ENCODE results near the gene DRG2. TPM values are rescaled to one million over a fixed set of nuclear protein-coding genes. Genes with fewer than 3 reads are reported as not detected.

The DRG2 gene
- total and polyA plus RNA-seq, 2 of the 13 experiments (the other 11 are each of a cell fraction or from before 2014, with no cell fraction given) = 20.1 to 26.6 TPM

DNA sequence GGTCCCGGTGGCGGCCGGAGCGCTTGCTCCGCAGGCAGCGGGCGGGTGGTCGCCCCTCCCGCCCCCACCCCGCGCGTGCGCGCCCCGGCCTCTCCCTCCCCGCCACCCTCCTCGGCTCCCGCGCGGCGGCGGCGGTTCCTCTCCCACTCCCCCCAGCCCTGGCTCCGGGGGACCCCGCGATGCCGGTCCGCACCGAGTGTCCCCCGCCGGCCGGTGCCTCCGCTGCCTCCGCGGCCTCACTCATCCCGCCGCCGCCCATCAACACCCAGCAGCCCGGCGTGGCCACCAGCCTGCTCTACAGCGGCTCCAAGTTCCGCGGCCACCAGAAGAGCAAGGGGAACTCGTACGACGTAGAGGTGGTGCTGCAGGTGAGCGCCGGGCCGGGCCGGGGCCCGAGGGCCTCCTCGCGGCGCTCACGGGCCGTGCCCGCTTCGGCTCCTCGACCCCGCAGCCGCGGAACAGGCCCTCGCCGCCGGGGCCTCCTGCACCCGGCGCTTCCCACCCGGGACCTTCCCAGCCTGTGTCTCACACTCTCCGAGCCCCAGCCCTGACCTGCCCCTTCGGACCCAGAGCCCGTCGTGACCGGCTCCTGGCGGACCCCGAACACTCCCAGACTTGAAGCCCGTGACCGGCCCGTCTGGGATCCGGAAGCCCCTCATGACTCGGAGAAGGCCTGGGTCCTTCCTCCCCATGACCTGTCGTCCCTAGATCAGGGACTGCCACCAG is 48.0 kb upstream of the DRG2 start (continued):
- no peak for TF ChIP-seq RFX5 (IDR thresholded peaks at IDR 0.05; ENCODE audit: low read depth, low read length)
- TF ChIP-seq, protein P1, sequence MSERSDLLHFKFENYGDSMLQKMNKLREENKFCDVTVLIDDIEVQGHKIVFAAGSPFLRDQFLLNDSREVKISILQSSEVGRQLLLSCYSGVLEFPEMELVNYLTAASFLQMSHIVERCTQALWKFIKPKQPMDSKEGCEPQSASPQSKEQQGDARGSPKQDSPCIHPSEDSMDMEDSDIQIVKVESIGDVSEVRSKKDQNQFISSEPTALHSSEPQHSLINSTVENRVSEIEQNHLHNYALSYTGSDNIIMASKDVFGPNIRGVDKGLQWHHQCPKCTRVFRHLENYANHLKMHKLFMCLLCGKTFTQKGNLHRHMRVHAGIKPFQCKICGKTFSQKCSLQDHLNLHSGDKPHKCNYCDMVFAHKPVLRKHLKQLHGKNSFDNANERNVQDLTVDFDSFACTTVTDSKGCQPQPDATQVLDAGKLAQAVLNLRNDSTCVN (CRISPR knock-in tag; IDR thresholded peaks at IDR 0.05; ENCODE audit: borderline replicate concordance) = 0 out of 2 replicates have a peak, but pooled peaks have one; percentile 6
- 0 out of 2 replicates have a peak, but pooled peaks have one; percentile 54 for TF ChIP-seq MTF2 (CRISPR knock-in tag; IDR thresholded peaks at IDR 0.05; ENCODE audit: borderline replicate concordance)
- peak; percentile 40; the same call in 1 of the 2 replicates for TF ChIP-seq ZFX (CRISPR knock-in tag; IDR thresholded peaks at IDR 0.05; ENCODE audit: low read depth)
- TF ChIP-seq, protein P2, sequence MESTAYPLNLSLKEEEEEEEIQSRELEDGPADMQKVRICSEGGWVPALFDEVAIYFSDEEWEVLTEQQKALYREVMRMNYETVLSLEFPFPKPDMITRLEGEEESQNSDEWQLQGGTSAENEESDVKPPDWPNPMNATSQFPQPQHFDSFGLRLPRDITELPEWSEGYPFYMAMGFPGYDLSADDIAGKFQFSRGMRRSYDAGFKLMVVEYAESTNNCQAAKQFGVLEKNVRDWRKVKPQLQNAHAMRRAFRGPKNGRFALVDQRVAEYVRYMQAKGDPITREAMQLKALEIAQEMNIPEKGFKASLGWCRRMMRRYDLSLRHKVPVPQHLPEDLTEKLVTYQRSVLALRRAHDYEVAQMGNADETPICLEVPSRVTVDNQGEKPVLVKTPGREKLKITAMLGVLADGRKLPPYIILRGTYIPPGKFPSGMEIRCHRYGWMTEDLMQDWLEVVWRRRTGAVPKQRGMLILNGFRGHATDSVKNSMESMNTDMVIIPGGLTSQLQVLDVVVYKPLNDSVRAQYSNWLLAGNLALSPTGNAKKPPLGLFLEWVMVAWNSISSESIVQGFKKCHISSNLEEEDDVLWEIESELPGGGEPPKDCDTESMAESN (CRISPR knock-in tag; conservative IDR thresholded peaks at IDR 0.05) = peak; percentile 76
- TF ChIP-seq ZNF234 (CRISPR knock-in tag; conservative IDR thresholded peaks at IDR 0.05) = 0 out of 2 replicates have a peak, but pooled peaks have one; percentile 55
- TF ChIP-seq, protein P3, sequence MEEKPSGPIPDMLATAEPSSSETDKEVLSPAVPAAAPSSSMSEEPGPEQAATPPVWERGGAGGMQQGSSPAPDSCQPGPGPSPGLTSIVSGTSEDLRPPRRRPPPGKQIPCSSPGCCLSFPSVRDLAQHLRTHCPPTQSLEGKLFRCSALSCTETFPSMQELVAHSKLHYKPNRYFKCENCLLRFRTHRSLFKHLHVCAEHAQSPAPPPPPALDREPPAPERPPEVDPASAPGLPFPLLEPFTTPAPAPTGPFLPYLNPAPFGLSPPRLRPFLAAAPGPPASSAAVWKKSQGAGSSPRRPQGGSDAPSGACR (CRISPR knock-in tag; IDR thresholded peaks at IDR 0.05) = peak; percentile 33; the same call in 1 of the 2 replicates
- TF ChIP-seq, protein P4, sequence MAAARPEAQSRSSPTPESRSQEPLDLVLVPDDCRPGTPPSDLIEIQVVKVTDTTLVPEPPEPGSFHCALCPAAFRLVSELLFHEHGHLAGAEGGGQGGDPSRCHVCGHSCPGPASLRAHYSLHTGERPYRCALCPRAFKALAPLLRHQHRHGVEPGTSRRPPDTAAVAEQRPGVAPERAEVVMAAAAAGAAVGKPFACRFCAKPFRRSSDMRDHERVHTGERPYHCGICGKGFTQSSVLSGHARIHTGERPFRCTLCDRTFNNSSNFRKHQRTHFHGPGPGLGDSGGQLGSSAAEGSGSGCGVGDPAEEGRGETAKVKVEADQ (CRISPR knock-in tag; IDR thresholded peaks at IDR 0.05; ENCODE audit: borderline replicate concordance) = peak; percentile 50; the same call in 1 of the 2 replicates
- 0 out of 2 replicates have a peak, but pooled peaks have one; percentile 53 for TF ChIP-seq ZNF546 (CRISPR knock-in tag; conservative IDR thresholded peaks at IDR 0.05)
- TF ChIP-seq ZNF567 (CRISPR knock-in tag; IDR thresholded peaks at IDR 0.05; ENCODE audit: borderline replicate concordance) = no peak
- TF ChIP-seq ZNF75D (CRISPR knock-in tag; IDR thresholded peaks at IDR 0.05; ENCODE audit: borderline replicate concordance) = no peak
- TF ChIP-seq KDM2A (CRISPR knock-in tag; IDR thresholded peaks at IDR 0.05; ENCODE audit: borderline replicate concordance, low read depth) = no peak
- TF ChIP-seq ARNT2 (CRISPR knock-in tag; IDR thresholded peaks at IDR 0.05; ENCODE audit: low read depth) = peak; percentile 33; the same call in 1 of the 2 replicates
- no peak for TF ChIP-seq NR2F6 (IDR thresholded peaks at IDR 0.05)
- TF ChIP-seq NR2F6 (CRISPR knock-in tag; IDR thresholded peaks at IDR 0.05) = no peak
- no peak for TF ChIP-seq ZNF33A (CRISPR knock-in tag; IDR thresholded peaks at IDR 0.05; ENCODE audit: borderline replicate concordance)
- TF ChIP-seq TARDBP (CRISPR knock-in tag; IDR thresholded peaks at IDR 0.05) = 0 out of 2 replicates have a peak, but pooled peaks have one; percentile 2
- no peak for TF ChIP-seq MBD4 (IDR thresholded peaks at IDR 0.05; ENCODE audit: borderline replicate concordance, low read length)
- TF ChIP-seq, protein P5, sequence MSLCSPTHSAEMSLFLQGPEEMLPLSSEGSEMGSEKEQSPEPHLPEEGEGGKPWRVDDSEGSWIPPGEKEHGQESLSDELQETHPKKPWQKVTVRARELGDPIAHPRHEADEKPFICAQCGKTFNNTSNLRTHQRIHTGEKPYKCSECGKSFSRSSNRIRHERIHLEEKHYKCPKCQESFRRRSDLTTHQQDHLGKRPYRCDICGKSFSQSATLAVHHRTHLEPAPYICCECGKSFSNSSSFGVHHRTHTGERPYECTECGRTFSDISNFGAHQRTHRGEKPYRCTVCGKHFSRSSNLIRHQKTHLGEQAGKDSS (CRISPR knock-in tag; IDR thresholded peaks at IDR 0.05; ENCODE audit: borderline replicate concordance, low read depth) = peak; percentile 16; the same call in 1 of the 2 replicates

All from HepG2 (cell line).